ENCODE results near the gene ARSJ.
"Not testable (repeated sequence)": the region's sequence is repeated elsewhere in the genome, so short reads cannot be mapped to it uniquely, and the experiment has no call there.

ARSJ gene

GRCh38 chr4:114019969-114020358, 40.5 kb upstream of the ARSJ start:
- DNase-seq (ENCODE audit: low spot score): no peak
- TF ChIP-seq, protein P1, sequence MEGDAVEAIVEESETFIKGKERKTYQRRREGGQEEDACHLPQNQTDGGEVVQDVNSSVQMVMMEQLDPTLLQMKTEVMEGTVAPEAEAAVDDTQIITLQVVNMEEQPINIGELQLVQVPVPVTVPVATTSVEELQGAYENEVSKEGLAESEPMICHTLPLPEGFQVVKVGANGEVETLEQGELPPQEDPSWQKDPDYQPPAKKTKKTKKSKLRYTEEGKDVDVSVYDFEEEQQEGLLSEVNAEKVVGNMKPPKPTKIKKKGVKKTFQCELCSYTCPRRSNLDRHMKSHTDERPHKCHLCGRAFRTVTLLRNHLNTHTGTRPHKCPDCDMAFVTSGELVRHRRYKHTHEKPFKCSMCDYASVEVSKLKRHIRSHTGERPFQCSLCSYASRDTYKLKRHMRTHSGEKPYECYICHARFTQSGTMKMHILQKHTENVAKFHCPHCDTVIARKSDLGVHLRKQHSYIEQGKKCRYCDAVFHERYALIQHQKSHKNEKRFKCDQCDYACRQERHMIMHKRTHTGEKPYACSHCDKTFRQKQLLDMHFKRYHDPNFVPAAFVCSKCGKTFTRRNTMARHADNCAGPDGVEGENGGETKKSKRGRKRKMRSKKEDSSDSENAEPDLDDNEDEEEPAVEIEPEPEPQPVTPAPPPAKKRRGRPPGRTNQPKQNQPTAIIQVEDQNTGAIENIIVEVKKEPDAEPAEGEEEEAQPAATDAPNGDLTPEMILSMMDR (conservative IDR thresholded peaks at IDR 0.05; ENCODE audit: low read depth): no peak
- H3K27ac ChIP-seq: no peak overlapping the region
- POLR2A ChIA-PET (ENCODE audit: low non-redundant PET): no interaction called here
- CTCF ChIA-PET: no interaction called here

DNA sequence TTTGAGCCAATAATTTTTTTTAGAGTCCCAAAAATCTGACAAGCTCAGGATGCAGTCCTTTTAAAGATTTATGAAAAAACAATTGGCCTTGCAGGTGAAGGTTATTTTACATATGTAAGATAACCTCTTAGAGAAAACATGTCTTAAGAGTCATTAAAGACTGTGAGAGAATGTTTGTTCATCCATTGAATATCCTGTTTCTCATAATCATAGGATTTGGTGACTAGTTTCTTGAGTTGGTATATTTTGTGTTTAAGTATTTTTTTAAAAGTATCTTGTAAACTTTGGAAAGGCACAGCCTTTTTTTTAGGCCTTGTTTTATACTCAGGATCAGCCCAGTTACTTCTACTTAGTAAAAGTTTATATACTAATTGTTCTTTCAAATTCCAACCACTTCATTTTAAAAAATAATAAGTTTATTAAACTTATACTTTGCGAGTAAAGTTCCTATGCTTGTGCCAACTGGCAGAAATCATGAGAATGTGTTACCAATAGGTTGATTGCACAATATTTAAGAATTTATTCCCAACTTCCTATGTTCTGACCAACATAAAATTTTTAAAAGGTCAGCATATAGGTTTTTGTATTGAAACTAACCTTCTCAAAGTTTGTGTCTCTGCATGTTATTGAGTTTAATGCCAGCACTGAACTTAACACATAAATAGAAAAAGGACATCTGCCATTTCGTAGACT, 40.0 kb upstream of the ARSJ start:
- ChIA-PET POLR2A (ENCODE audit: low non-redundant PET) (no interaction called here), CTCF (no interaction called here)
- H3K27ac ChIP-seq: no peak overlapping the region
- peak; percentile 26 for DNase-seq (ENCODE audit: low spot score)
- TF ChIP-seq, protein P1 (conservative IDR thresholded peaks at IDR 0.05; ENCODE audit: low read depth): no peak

- no peak overlapping the region for H3K27ac ChIP-seq
- TF ChIP-seq, protein P1 (conservative IDR thresholded peaks at IDR 0.05; ENCODE audit: low read depth): no peak
- CTCF ChIA-PET: interaction anchor here (0.5 to 0.6 kb wide), 2 partner anchors 201 to 547 kb away, joined by 4 read pairs; no protein-coding TSS in a partner anchor
- DNase-seq (ENCODE audit: low spot score): no peak
- POLR2A ChIA-PET (ENCODE audit: low non-redundant PET): no interaction called here
Observed at GRCh38 chr4:114017120-114017917, 37.9 kb upstream of the ARSJ start.

GRCh38 chr4:114015444-114015899, 36.0 kb upstream of the ARSJ start:
- peak overlapping the region; percentile 90 for H3K27ac ChIP-seq
- TF ChIP-seq, protein P1 (conservative IDR thresholded peaks at IDR 0.05; ENCODE audit: low read depth): no peak
- DNase-seq (ENCODE audit: low spot score): peak; percentile 91
- ChIA-PET CTCF (interaction anchor here (0.6 kb wide), 2 partner anchors 36 to 363 kb away, joined by 3 read pairs; no protein-coding TSS in a partner anchor), POLR2A (ENCODE audit: low non-redundant PET) (no interaction called here)

- DNase-seq (ENCODE audit: low spot score); H3K27ac ChIP-seq; POLR2A ChIA-PET (ENCODE audit: low non-redundant PET): not testable (repeated sequence)
- CTCF ChIA-PET: interaction anchor here (0.7 kb wide), 1 partner anchor 343 kb away, joined by 3 read pairs; no protein-coding TSS in a partner anchor
Observed at GRCh38 chr4:114013201-114013600, 33.8 kb upstream of the ARSJ start.

- CTCF ChIA-PET: no interaction called here
- POLR2A ChIA-PET (ENCODE audit: low non-redundant PET): no interaction called here
- no peak for DNase-seq (ENCODE audit: low spot score)
- TF ChIP-seq, protein P1 (conservative IDR thresholded peaks at IDR 0.05; ENCODE audit: low read depth): no peak
- H3K27ac ChIP-seq: no peak overlapping the region
Observed at GRCh38 chr4:114012749-114013148, 33.3 kb upstream of the ARSJ start.
